Bronchial epithelial cell (primary cell): ENCODE data around the gene MRTFA. TPM values are rescaled to one million over a fixed set of nuclear protein-coding genes. Genes with fewer than 3 reads are reported as not detected.
A peak's percentile ranks its signal among the peaks of the same experiment; 100 is the strongest.

Source experiments
- DNase-seq: peaks from one replicate; pipeline ENCODE4 v3.0.0-alpha.2; 2010; ENCODE audit warnings: low read depth
- FAIRE-seq: peaks from 2 replicates; lab custom pipeline; 2011; peaks lifted over from hg19 to GRCh38; lab: Jason Lieb, UNC
- H3K27me3 ChIP-seq: 2 replicates; pipeline ENCODE4 v1.5.1; 2011; ENCODE audit warnings: low read length; ENCODE audit not compliant: control insufficient read depth, insufficient read depth
- H3K36me3 ChIP-seq: 2 replicates; pipeline ENCODE4 v1.5.1; 2011; ENCODE audit warnings: low read length; ENCODE audit not compliant: control insufficient read depth, insufficient read depth
- H3K4me3 ChIP-seq: 2 replicates; pipeline ENCODE4 v1.5.1; 2011; ENCODE audit warnings: mild to moderate bottlenecking, low read depth, low read length, control low read depth
- total RNA-seq: library from RNA; depleted of rRNA; stranded (reverse); fragments of >200 nt; gene quantifications from 2 replicates; pipeline ENCODE4 v1.2.1, GENCODE V29; 2014
- TF ChIP-seq, protein P1 (sequence below): IDR thresholded peaks from 2 replicates; pipeline ENCODE4 v1.5.1; 2011; ENCODE audit warnings: mild to moderate bottlenecking, moderate library complexity, low read length, control low read depth, inconsistent platforms; ENCODE audit not compliant: insufficient read depth, severe bottlenecking

The MRTFA gene
- total RNA-seq, 1 donor from 2014 or later = 25.3 TPM

DNA sequence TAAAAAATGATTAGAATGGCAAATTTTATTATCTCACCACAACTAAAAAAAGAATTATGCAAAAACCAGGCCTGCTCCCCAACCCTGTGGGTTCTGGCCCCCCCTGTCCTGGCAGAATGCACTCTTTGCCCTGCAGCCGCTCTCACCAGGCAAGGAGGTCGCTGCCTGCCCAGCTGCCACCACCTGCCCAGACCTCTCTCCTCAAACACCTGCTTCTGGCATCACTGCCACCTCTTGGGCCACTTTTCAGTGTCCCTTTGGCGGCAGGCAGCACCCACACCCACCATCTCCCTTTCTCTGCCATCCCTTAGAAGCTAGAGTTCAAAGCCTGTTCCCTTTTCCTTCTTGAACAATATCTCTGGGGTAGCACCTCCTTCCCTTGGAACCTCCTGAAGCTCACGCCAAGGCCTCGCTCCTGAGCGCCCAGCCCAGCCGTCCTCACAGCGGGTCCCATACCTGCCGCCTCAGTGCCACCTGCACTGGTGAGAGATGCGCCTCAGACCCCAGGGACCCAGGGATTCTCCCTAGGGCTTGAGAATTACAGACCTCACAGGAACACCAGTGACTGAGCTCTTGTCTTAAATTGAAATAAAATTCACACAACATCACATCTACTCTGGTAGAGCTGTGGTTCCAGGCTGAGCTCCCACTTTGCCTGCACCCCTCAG lies 221.5 kb downstream of the MRTFA start:
- H3K27me3 ChIP-seq = no peaks in the 10 kb centered on the region
- FAIRE-seq (no peak), DNase-seq (no peak)
- TF ChIP-seq, protein P1, sequence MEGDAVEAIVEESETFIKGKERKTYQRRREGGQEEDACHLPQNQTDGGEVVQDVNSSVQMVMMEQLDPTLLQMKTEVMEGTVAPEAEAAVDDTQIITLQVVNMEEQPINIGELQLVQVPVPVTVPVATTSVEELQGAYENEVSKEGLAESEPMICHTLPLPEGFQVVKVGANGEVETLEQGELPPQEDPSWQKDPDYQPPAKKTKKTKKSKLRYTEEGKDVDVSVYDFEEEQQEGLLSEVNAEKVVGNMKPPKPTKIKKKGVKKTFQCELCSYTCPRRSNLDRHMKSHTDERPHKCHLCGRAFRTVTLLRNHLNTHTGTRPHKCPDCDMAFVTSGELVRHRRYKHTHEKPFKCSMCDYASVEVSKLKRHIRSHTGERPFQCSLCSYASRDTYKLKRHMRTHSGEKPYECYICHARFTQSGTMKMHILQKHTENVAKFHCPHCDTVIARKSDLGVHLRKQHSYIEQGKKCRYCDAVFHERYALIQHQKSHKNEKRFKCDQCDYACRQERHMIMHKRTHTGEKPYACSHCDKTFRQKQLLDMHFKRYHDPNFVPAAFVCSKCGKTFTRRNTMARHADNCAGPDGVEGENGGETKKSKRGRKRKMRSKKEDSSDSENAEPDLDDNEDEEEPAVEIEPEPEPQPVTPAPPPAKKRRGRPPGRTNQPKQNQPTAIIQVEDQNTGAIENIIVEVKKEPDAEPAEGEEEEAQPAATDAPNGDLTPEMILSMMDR = no peak
- H3K4me3 ChIP-seq = no peak overlapping the region
- peaks cover 45% of the 10 kb centered on the region for H3K36me3 ChIP-seq

DNA sequence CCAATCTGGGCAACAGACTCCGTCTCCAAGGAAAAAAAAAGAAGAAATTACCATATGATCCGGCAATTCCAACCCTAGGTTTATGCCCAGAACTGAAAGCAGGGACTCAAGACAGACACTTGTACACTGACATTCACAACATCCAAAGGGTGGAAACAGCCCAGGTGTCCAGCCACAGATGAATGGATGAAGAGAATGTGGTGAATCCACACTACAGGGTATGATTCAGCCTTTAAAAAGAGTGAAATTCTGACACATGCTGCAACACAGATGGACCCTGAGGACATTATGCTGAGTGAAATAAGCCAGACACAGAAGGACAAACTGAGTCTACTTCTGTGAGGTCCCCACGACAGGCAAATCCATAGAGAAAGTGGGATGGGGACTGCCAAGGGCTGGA lies 222.2 kb downstream of the MRTFA start:
- H3K27me3 ChIP-seq = no peaks in the 10 kb centered on the region
- DNase-seq (peak; percentile 26), FAIRE-seq (no peak)
- TF ChIP-seq, protein P1 = no peak
- peaks cover 44% of the 10 kb centered on the region for H3K36me3 ChIP-seq
- no peak overlapping the region for H3K4me3 ChIP-seq

DNA sequence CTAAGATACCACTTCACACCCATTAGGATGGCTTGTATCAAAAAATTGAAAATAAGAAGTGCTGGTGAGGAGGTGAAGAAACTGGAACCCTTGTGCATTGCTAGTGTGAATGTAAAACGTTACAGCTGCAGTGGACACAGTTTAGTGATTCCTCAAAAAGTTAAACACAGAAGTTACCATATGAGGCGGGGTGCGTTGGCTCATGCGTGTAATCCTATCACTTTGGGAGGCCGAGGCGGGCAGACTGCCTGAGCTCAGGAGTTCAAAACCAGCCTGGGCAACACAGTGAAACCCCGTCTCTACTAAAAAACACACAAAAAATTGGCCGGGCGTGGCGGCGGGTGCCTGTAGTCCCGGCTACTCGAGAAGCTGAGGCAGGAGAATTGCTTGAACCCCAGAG lies 222.6 kb downstream of the MRTFA start:
- TF ChIP-seq, protein P1 = no peak
- Histone ChIP-seq H3K4me3 (no peak overlapping the region), H3K27me3 (no peaks in the 10 kb centered on the region), H3K36me3 (peaks cover 40% of the 10 kb centered on the region)
- FAIRE-seq = no peak
- DNase-seq = no peak

DNA sequence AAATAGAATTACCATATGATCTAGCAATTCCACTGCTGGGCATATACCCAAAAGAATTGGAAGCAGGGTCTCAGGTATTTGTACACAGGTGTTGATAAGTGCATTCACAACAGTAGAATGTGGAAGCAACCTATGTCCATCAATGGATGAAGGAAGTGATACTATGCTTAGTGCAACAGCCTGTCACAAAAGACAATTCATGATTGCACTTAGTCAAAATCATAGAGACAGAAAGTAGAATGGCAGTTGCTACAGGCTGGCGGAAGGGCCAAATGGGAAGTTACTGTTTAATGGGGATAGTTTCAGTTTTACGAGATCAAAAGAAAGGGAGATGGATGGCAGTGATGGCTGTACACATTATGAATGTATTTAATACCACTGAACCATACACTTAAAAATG lies 224.1 kb downstream of the MRTFA start:
- H3K36me3 ChIP-seq = peaks cover 38% of the 10 kb centered on the region
- FAIRE-seq (no peak), DNase-seq (no peak)
- H3K4me3 ChIP-seq = no peak overlapping the region
- TF ChIP-seq, protein P1 = no peak
- H3K27me3 ChIP-seq = no peaks in the 10 kb centered on the region

DNA sequence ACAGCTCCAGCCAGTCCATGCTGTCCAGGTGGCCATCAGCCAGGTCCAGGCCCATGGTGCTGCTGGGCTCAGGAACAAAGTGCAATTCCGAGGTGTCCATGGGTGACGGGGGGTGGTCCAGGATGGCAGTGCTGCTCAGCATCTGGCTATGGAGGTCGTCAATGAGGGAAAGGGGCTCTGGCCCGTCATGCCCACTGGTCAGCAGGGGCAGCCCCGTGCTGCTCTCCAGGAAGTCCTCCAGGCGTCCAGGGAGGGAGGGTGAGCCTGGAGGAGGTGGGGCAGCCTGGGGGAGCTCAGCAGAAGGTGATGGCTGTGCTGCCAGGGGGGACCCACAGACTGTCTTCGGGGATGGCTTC lies 225.0 kb downstream of the MRTFA start:
- FAIRE-seq = no peak
- Histone ChIP-seq H3K36me3 (peaks cover 37% of the 10 kb centered on the region), H3K4me3 (no peak overlapping the region), H3K27me3 (no peaks in the 10 kb centered on the region)
- TF ChIP-seq, protein P1 = no peak
- DNase-seq = no peak
